SU-DHL-6 (cell line): Measurements from ENCODE around the gene TMEM213.

Source experiments
- CTCF ChIP-seq: fragments of 200-600 bp; sonication (generic); IDR thresholded peaks from one replicate; pipeline ENCODE4 v1.5.1; 2017; ENCODE audit warnings: antibody characterized with exemption, mild to moderate bottlenecking, low read length, moderate library complexity; ENCODE audit not compliant: insufficient read depth, poor library complexity, severe bottlenecking
- EZH2phosphoT487 ChIP-seq: fragments of 200-600 bp; sonication (generic), shearing (Covaris generic); conservative IDR thresholded peaks from 2 replicates; pipeline ENCODE4 v1.6.1; 2018; ENCODE audit warnings: mild to moderate bottlenecking, antibody characterized with exemption, low read length, moderate library complexity, mixed read lengths

DNA sequence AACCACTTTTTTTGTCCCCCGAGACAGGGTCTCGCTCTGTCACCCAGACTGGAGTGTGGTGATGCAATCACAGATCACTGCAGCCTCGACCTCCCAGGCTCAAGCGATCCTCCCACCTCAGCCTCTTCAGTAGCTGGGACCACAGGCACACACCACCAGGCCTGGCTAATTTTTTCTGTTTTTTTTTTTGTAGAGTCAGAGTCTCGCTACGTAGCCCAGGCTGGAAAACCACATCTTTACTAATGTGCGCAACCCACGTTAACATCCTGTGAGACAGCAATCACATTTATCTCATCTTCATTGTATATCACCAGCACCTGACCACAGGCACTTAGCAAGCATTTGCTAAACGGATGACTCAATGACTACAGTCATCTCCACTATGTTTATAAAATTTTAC is 78.0 kb downstream of the TMEM213 start:
- TF ChIP-seq CTCF: no peak
- no peak for TF ChIP-seq EZH2phosphoT487
